ENCODE measurements around the gene XYLT1.
"Not testable (repeated sequence)": the region's sequence is repeated elsewhere in the genome, so short reads cannot be mapped to it uniquely, and the experiment has no call there.

Gene XYLT1

GRCh38 chr16:17512636-17513220 is 42.0 kb upstream of the XYLT1 start:
- Mint-ChIP-seq H3K27ac (no peak overlapping the region), H3K4me1 (no peaks in the 10 kb centered on the region), H3K36me3 (ENCODE audit: low read depth) (no peaks in the 10 kb centered on the region), H3K4me3 (no peak overlapping the region), H3K9me3 (peaks cover 35% of the 10 kb centered on the region), H3K27me3 (ENCODE audit: low read depth, poor library complexity) (peaks cover 15% of the 10 kb centered on the region)
- DNase-seq = no peak
- no peak for TF ChIP-seq CTCF (IDR thresholded peaks at IDR 0.05)

GRCh38 chr16:17511340-17511739 is 40.6 kb upstream of the XYLT1 start:
- Mint-ChIP-seq H3K27me3 (ENCODE audit: low read depth, poor library complexity) (peaks cover 15% of the 10 kb centered on the region), H3K4me1 (no peaks in the 10 kb centered on the region), H3K27ac (no peak overlapping the region), H3K9me3 (peaks cover 47% of the 10 kb centered on the region), H3K4me3 (no peak overlapping the region), H3K36me3 (ENCODE audit: low read depth) (no peaks in the 10 kb centered on the region)
- no peak for TF ChIP-seq CTCF (IDR thresholded peaks at IDR 0.05)
- no peak for DNase-seq

GRCh38 chr16:17510567-17510966 is 39.8 kb upstream of the XYLT1 start:
- H3K4me3 Mint-ChIP-seq = no peak overlapping the region
- no peak for TF ChIP-seq CTCF (IDR thresholded peaks at IDR 0.05)
- no peaks in the 10 kb centered on the region for H3K36me3 Mint-ChIP-seq (ENCODE audit: low read depth)
- H3K27ac Mint-ChIP-seq = no peak overlapping the region
- H3K4me1 Mint-ChIP-seq = no peaks in the 10 kb centered on the region
- no peak for DNase-seq
- peaks cover 47% of the 10 kb centered on the region for H3K9me3 Mint-ChIP-seq
- peaks cover 15% of the 10 kb centered on the region for H3K27me3 Mint-ChIP-seq (ENCODE audit: low read depth, poor library complexity)

GRCh38 chr16:17509194-17509593 is 38.4 kb upstream of the XYLT1 start:
- Mint-ChIP-seq H3K9me3 (peaks cover 50% of the 10 kb centered on the region), H3K4me3 (no peak overlapping the region), H3K27ac (no peak overlapping the region), H3K36me3 (ENCODE audit: low read depth) (no peaks in the 10 kb centered on the region), H3K4me1 (no peaks in the 10 kb centered on the region), H3K27me3 (ENCODE audit: low read depth, poor library complexity) (peaks cover 13% of the 10 kb centered on the region)
- no peak for DNase-seq
- no peak for TF ChIP-seq CTCF (IDR thresholded peaks at IDR 0.05)

DNA sequence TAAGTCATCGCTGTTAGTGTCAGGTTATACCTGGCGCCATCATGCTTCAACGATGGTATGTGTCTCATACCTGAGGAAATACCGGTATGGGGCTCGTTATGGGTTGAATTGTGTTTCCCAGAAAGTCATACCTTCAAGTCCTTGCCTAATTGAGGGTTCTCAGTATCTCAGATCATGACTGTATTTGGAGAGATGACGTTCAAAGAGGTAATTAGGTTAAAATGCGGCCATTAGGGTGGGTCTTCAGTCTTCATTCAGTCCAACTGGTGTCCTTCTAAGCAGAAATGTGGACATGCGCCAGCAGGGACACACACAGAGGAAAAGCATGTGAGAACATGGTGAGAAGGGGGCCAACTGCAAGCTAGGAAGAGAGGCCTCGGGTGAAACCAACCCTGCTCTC is 37.5 kb upstream of the XYLT1 start:
- no peak overlapping the region for H3K4me3 Mint-ChIP-seq
- no peak for DNase-seq
- H3K9me3 Mint-ChIP-seq = peaks cover 53% of the 10 kb centered on the region
- no peaks in the 10 kb centered on the region for H3K36me3 Mint-ChIP-seq (ENCODE audit: low read depth)
- TF ChIP-seq CTCF (IDR thresholded peaks at IDR 0.05) = no peak
- H3K27me3 Mint-ChIP-seq (ENCODE audit: low read depth, poor library complexity) = peaks cover 10% of the 10 kb centered on the region
- no peak overlapping the region for H3K27ac Mint-ChIP-seq
- H3K4me1 Mint-ChIP-seq = no peaks in the 10 kb centered on the region

DNA sequence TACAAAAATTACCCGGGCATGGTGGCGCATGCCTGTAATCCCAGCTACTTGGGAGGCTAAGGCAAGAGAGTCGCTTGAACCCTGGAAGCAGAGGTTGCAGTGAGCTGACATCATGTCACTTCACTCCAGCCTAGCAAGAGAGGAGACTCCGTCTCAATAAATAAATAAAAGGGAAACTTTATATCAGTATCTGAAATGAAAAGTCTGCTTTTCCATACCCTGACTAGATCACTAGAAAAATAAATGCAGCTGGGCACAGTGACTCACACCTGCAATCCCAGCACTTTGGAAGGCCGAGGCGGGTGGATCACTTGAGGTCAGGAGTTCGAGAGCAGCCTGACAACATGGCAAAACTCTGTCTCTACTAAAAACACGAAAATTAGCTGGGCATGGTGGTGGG is 36.8 kb upstream of the XYLT1 start:
- H3K27ac Mint-ChIP-seq; H3K4me1 Mint-ChIP-seq; DNase-seq; H3K36me3 Mint-ChIP-seq (ENCODE audit: low read depth); H3K4me3 Mint-ChIP-seq: not testable (repeated sequence)
- peaks cover 53% of the 10 kb centered on the region for H3K9me3 Mint-ChIP-seq
- peaks cover 12% of the 10 kb centered on the region for H3K27me3 Mint-ChIP-seq (ENCODE audit: low read depth, poor library complexity)

DNA sequence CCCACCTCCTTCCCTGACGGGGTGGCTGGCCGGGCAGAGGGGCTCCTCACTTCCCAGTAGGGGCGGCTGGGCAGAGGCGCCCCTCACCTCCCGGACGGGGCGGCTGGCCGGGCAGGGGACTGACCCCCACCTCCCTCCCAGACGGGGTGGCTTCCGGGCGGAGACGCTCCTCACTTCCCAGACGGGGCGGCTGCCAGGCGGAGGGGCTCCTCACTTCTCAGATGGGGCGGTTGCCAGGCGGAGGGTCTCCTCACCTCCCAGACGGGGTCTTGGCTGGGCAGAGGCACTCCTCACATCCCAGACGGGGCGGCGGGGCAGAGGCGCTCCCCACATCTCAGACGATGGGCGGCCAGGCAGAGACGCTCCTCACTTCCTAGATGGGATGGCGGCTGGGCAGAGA is 35.1 kb upstream of the XYLT1 start:
- H3K4me3 Mint-ChIP-seq, H3K27ac Mint-ChIP-seq: not testable (repeated sequence)

More for the DNA sequence above, 35.1 kb upstream of the XYLT1 start:
- not testable (repeated sequence) for H3K4me1 Mint-ChIP-seq; H3K27me3 Mint-ChIP-seq (ENCODE audit: low read depth, poor library complexity); H3K36me3 Mint-ChIP-seq (ENCODE audit: low read depth); DNase-seq
- H3K9me3 Mint-ChIP-seq = peaks cover 52% of the 10 kb centered on the region
